ENCODE results near the gene NMT1. TPM values are rescaled to one million over a fixed set of nuclear protein-coding genes. Genes with fewer than 3 reads are reported as not detected.

The NMT1 gene
- total and polyA plus RNA-seq, 2 of the 13 experiments (the other 11 are each of a cell fraction or from before 2014, with no cell fraction given) = 75.7 to 142 TPM

DNA sequence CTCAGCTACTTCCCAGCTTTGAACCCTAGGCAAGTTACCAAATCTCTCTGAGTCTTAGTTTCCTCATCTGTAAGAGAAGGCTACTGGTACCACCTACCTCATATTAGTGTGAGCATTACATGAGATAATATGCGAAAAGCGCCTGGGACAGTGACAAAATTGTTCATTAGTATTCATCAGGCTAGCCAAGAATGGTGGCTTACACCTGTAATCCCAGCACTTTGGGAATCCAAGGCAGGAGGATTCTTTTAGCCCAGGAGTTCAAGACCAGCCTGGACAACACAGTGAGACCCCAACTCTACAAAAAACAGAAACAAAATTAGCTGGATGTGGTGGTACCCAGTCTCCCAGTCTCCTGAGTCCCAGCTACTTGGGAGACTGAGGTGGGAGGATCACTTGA is 67.9 kb downstream of the NMT1 start:
- H3K79me2 ChIP-seq (ENCODE audit: insufficient read depth, low read length) = peaks cover 4% of the 10 kb centered on the region
- no peak for ATAC-seq
- 85% methylated on average over 2 of the region's 2 CpGs for WGBS (ENCODE audit: low lambda C conversion rate)
- H3K4me1 ChIP-seq (ENCODE audit: insufficient read depth, low read length) = peaks cover 75% of the 10 kb centered on the region
- no peak overlapping the region for H3K4me3 ChIP-seq (replicated peaks in 1 of 3; ENCODE audit: insufficient read depth in 1 of 3, low read depth in 2 of 3, low read length in 3 of 3)
- no peak for DNase-seq (ENCODE audit: low spot score)
- intact Hi-C loops (cut with micrococcal nuclease; ENCODE audit: unreplicated experiment) = no loop called here
- H3K27ac ChIP-seq (ENCODE audit: extremely low read length, insufficient read depth, low read length) = peak overlapping the region; percentile 63
- peak overlapping the region; percentile 54 for H3K4me2 ChIP-seq (ENCODE audit: low read depth, low read length)
- ChIA-PET CTCF (ENCODE audit: low intra/inter-chr PET ratio, low total read pairs) (no interaction called here), POLR2A (interaction anchor here (0.8 to 4.7 kb wide), 12 partner anchors 15 to 73 kb away, joined by 3 to 71 read pairs (median 6); partner anchors contain the start of genes HEXIM1, HEXIM2 and NMT1)
- no peak for FAIRE-seq
- no TSS peak for BruUV-seq (replicated peaks)
- H3K9ac ChIP-seq (ENCODE audit: insufficient read depth, low read depth, low read length) = peak overlapping the region; percentile 59; the same call in 1 of the 2 replicates
- H3K27me3 ChIP-seq (ENCODE audit: control insufficient read depth in 1 of 2, insufficient read depth in 2 of 2, low read length in 2 of 2) = no peaks in the 10 kb centered on the region
- in situ Hi-C loops (cut with HindIII; ENCODE audit: extremely low pct_ligation_motif_present, low pct_unique_long_range_greater_than_20kb) = no loop called here
- H3K9me3 ChIP-seq (ENCODE audit: low read length) = no peaks in the 10 kb centered on the region
- H3K36me3 ChIP-seq (replicated peaks in 1 of 2; ENCODE audit: control insufficient read depth in 1 of 2, insufficient read depth in 2 of 2, low read length in 2 of 2) = no peaks in the 10 kb centered on the region
- H2AFZ ChIP-seq (ENCODE audit: low read length) = no peak overlapping the region
- H4K20me1 ChIP-seq (ENCODE audit: insufficient read depth, low read length) = no peaks in the 10 kb centered on the region
- peak; percentile 8; the same call in 1 of the 2 replicates for TF ChIP-seq BORCS8-MEF2B (CRISPR knock-in tag; IDR thresholded peaks at IDR 0.05)
- TF ChIP-seq KLF11 (CRISPR knock-in tag; IDR thresholded peaks at IDR 0.05) = no peak
- 0 out of 2 replicates have a peak, but pooled peaks have one; percentile 2 for TF ChIP-seq ZBTB21 (CRISPR knock-in tag; IDR thresholded peaks at IDR 0.05)
- peak; percentile 6 for TF ChIP-seq XRCC5 (optimal IDR thresholded peaks at IDR 0.05; ENCODE audit: low read length)
- TF ChIP-seq ZNF121 (CRISPR knock-in tag; IDR thresholded peaks at IDR 0.05) = peak; percentile 93
- TF ChIP-seq, protein P1, sequence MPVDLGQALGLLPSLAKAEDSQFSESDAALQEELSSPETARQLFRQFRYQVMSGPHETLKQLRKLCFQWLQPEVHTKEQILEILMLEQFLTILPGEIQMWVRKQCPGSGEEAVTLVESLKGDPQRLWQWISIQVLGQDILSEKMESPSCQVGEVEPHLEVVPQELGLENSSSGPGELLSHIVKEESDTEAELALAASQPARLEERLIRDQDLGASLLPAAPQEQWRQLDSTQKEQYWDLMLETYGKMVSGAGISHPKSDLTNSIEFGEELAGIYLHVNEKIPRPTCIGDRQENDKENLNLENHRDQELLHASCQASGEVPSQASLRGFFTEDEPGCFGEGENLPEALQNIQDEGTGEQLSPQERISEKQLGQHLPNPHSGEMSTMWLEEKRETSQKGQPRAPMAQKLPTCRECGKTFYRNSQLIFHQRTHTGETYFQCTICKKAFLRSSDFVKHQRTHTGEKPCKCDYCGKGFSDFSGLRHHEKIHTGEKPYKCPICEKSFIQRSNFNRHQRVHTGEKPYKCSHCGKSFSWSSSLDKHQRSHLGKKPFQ (CRISPR knock-in tag; IDR thresholded peaks at IDR 0.05; ENCODE audit: insufficient replicate concordance) = no peak
- no peak for TF ChIP-seq RORA (CRISPR knock-in tag; IDR thresholded peaks at IDR 0.05)
- TF ChIP-seq ESRRA (CRISPR knock-in tag; IDR thresholded peaks at IDR 0.05; ENCODE audit: low read depth) = no peak
- TF ChIP-seq, protein P2, sequence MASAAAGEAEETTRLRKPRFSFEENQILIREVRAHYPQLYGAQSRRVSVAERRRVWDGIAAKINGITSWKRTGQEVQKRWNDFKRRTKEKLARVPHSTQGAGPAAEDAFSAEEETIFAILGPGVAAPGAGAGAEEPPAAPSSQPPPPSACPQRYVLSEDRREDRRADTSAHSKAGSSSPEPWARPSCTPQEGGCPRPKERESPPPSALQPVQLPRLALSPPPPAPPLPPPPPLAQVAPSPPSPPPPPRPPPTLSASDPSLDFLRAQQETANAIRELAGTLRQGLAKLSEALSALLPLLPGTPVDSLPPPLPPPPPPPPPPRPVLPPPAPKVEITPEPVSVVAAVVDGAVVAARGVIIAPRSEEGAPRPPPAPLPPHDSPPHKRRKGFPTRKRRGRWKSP (CRISPR knock-in tag; IDR thresholded peaks at IDR 0.05) = no peak
- no peak for TF ChIP-seq EHMT2 (IDR thresholded peaks at IDR 0.05; ENCODE audit: borderline replicate concordance, low read depth, low read length)
- TF ChIP-seq, protein P3, sequence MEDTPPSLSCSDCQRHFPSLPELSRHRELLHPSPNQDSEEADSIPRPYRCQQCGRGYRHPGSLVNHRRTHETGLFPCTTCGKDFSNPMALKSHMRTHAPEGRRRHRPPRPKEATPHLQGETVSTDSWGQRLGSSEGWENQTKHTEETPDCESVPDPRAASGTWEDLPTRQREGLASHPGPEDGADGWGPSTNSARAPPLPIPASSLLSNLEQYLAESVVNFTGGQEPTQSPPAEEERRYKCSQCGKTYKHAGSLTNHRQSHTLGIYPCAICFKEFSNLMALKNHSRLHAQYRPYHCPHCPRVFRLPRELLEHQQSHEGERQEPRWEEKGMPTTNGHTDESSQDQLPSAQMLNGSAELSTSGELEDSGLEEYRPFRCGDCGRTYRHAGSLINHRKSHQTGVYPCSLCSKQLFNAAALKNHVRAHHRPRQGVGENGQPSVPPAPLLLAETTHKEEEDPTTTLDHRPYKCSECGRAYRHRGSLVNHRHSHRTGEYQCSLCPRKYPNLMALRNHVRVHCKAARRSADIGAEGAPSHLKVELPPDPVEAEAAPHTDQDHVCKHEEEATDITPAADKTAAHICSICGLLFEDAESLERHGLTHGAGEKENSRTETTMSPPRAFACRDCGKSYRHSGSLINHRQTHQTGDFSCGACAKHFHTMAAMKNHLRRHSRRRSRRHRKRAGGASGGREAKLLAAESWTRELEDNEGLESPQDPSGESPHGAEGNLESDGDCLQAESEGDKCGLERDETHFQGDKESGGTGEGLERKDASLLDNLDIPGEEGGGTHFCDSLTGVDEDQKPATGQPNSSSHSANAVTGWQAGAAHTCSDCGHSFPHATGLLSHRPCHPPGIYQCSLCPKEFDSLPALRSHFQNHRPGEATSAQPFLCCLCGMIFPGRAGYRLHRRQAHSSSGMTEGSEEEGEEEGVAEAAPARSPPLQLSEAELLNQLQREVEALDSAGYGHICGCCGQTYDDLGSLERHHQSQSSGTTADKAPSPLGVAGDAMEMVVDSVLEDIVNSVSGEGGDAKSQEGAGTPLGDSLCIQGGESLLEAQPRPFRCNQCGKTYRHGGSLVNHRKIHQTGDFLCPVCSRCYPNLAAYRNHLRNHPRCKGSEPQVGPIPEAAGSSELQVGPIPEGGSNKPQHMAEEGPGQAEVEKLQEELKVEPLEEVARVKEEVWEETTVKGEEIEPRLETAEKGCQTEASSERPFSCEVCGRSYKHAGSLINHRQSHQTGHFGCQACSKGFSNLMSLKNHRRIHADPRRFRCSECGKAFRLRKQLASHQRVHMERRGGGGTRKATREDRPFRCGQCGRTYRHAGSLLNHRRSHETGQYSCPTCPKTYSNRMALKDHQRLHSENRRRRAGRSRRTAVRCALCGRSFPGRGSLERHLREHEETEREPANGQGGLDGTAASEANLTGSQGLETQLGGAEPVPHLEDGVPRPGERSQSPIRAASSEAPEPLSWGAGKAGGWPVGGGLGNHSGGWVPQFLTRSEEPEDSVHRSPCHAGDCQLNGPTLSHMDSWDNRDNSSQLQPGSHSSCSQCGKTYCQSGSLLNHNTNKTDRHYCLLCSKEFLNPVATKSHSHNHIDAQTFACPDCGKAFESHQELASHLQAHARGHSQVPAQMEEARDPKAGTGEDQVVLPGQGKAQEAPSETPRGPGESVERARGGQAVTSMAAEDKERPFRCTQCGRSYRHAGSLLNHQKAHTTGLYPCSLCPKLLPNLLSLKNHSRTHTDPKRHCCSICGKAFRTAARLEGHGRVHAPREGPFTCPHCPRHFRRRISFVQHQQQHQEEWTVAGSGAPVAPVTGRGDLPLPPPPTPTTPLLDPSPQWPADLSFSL (CRISPR knock-in tag; IDR thresholded peaks at IDR 0.05) = no peak
- TF ChIP-seq ZNF24 (IDR thresholded peaks at IDR 0.05) = no peak
- TF ChIP-seq ZNF292 (CRISPR knock-in tag; IDR thresholded peaks at IDR 0.05; ENCODE audit: borderline replicate concordance, low read depth) = 0 out of 2 replicates have a peak, but pooled peaks have one; percentile 52

Measured in HepG2 (cell line).